HEK293T (cell line): ENCODE data around the gene GCNT2.

Experiments
- CTCF ChIA-PET: fragments of 350-600 bp; formaldehyde crosslinking; extraction: SDS; loops from one replicate; lab custom pipeline; 2021; ENCODE audit warnings: antibody characterized with exemption, inconsistent platforms; lab: Yijun Ruan, JAX
- POLR2A ChIA-PET: fragments of 350-600 bp; formaldehyde crosslinking; extraction: SDS; loops from one replicate; lab custom pipeline; 2020; ENCODE audit warnings: antibody characterized with exemption, inconsistent platforms; lab: Yijun Ruan, JAX
- DNase-seq: peaks from one replicate; pipeline ENCODE4 v3.0.0; 2012; ENCODE audit warnings: mixed read lengths; ENCODE audit errors: extremely low spot score
- ARNT ChIP-seq: fragments of 450-650 bp; IDR thresholded peaks from 2 replicates; pipeline ENCODE4 v1.6.1; 2017; ENCODE audit warnings: mild to moderate bottlenecking
- BHLHE40 ChIP-seq: fragments of 450-650 bp; IDR thresholded peaks from 2 replicates; pipeline ENCODE4 v1.6.1; 2016; ENCODE audit warnings: mild to moderate bottlenecking, moderate library complexity, borderline replicate concordance
- CTBP1 ChIP-seq: fragments of 450-650 bp; IDR thresholded peaks from 2 replicates; pipeline ENCODE4 v1.6.1; 2016; ENCODE audit warnings: borderline replicate concordance
- ELF4 ChIP-seq: fragments of 450-650 bp; IDR thresholded peaks from 2 replicates; pipeline ENCODE4 v1.6.1; 2017; ENCODE audit warnings: antibody characterized with exemption
- FOXA1 ChIP-seq: fragments of 450-650 bp; IDR thresholded peaks from 2 replicates; pipeline ENCODE4 v1.6.1; 2016; ENCODE audit warnings: mild to moderate bottlenecking
- FOXK2 ChIP-seq: fragments of 450-650 bp; IDR thresholded peaks from 2 replicates; pipeline ENCODE4 v1.6.1; 2016; ENCODE audit warnings: mild to moderate bottlenecking
- FOXM1 ChIP-seq: fragments of 450-650 bp; IDR thresholded peaks from 2 replicates; pipeline ENCODE4 v1.6.1; 2017; ENCODE audit warnings: mild to moderate bottlenecking, borderline replicate concordance
- L3MBTL2 ChIP-seq: fragments of 450-650 bp; conservative IDR thresholded peaks from 2 replicates; pipeline ENCODE4 v1.6.1; 2016; ENCODE audit warnings: mild to moderate bottlenecking
- LEF1 ChIP-seq: fragments of 450-650 bp; IDR thresholded peaks from 2 replicates; pipeline ENCODE4 v1.6.1; 2017; ENCODE audit warnings: mild to moderate bottlenecking, borderline replicate concordance
- NFRKB ChIP-seq: fragments of 450-650 bp; IDR thresholded peaks from 2 replicates; pipeline ENCODE4 v1.6.1; 2016; ENCODE audit warnings: mild to moderate bottlenecking, moderate library complexity
- SP1 ChIP-seq: fragments of 450-650 bp; IDR thresholded peaks from 2 replicates; pipeline ENCODE4 v1.6.1; 2017
- SUZ12 ChIP-seq: fragments of 450-650 bp; IDR thresholded peaks from 2 replicates; pipeline ENCODE4 v1.6.1; 2016; ENCODE audit warnings: mild to moderate bottlenecking
- TARDBP ChIP-seq: fragments of 450-650 bp; IDR thresholded peaks from 2 replicates; pipeline ENCODE4 v1.6.1; 2016
- TF ChIP-seq, protein P1 (sequence below): fragments of 450-650 bp; IDR thresholded peaks from 2 replicates; pipeline ENCODE4 v1.6.1; 2016

GCNT2 gene

DNA sequence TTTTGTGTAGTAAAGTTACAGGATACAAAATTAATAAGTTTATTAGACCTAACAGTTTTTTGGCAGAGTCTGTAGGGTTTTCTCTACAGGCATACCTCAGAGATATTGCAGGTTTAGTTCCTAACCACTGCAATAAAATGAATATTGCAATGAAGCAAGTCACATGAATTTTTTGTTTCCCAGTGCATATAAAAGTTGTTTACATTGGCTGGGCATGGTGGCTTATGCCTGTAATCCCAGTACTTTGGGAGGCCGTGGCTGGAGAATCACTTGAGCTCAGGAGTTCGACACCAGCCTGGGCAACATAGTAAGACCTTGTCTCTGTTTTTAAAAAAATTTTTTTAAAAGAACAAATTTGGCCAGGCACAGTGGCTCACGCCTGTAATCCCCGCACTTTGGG lies 157.3 kb downstream of the GCNT2 start:
- TF ChIP-seq SUZ12 (no peak), FOXK2 (no peak), TARDBP (no peak), ARNT (no peak), NFRKB (no peak), L3MBTL2 (no peak), CTBP1 (no peak), BHLHE40 (no peak), FOXM1 (no peak), ELF4 (no peak), FOXA1 (no peak), SP1 (no peak), LEF1 (no peak)
- TF ChIP-seq, protein P1, sequence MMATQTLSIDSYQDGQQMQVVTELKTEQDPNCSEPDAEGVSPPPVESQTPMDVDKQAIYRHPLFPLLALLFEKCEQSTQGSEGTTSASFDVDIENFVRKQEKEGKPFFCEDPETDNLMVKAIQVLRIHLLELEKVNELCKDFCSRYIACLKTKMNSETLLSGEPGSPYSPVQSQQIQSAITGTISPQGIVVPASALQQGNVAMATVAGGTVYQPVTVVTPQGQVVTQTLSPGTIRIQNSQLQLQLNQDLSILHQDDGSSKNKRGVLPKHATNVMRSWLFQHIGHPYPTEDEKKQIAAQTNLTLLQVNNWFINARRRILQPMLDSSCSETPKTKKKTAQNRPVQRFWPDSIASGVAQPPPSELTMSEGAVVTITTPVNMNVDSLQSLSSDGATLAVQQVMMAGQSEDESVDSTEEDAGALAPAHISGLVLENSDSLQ, result no peak
- ChIA-PET POLR2A (interaction anchor here (0.8 kb wide), 1 partner anchor 16 kb away, joined by 3 read pairs; the partner anchor contains the start of genes C6orf52 and PAK1IP1), CTCF (no interaction called here)
- DNase-seq, result no peak
